Activated CD4-positive, CD25-positive, alpha-beta regulatory T cell treated with anti-CD3 and anti-CD28 coated beads, Interleukin-2, amount 50 U/mL, for 16 hours (primary cell): ENCODE results near the gene REEP2.
"Not testable (repeated sequence)": the region's sequence is repeated elsewhere in the genome, so short reads cannot be mapped to it uniquely, and the experiment has no call there.

Experiments
- DNase-seq: peaks from one replicate; pipeline ENCODE4 v3.0.0-alpha.2; 2020; ENCODE audit warnings: low read depth, low spot score

REEP2 gene

GRCh38 chr5:138438724-138439476 is at the start of gene REEP2:
Gene REEP2, plus strand, starts transcription at chr5:138439057. Its CDS starts 152 bp downstream, at chr5:138439209.
- DNase-seq: no peak

GRCh38 chr5:138389332-138389731 is 49.5 kb upstream of the REEP2 start:
- DNase-seq: no peak

GRCh38 chr5:138389911-138390310 is 48.9 kb upstream of the REEP2 start:
- DNase-seq: not testable (repeated sequence)

GRCh38 chr5:138391859-138392386 is 46.9 kb upstream of the REEP2 start:
- DNase-seq: no peak

GRCh38 chr5:138402640-138403039 is 36.2 kb upstream of the REEP2 start:
- no peak for DNase-seq

GRCh38 chr5:138408023-138408422 is 30.8 kb upstream of the REEP2 start:
- DNase-seq: no peak

- not testable (repeated sequence) for DNase-seq
Measured at GRCh38 chr5:138410996-138411640, 27.7 kb upstream of the REEP2 start.

GRCh38 chr5:138418444-138418843 is 20.4 kb upstream of the REEP2 start:
- no peak for DNase-seq

GRCh38 chr5:138425079-138425478 is 13.8 kb upstream of the REEP2 start:
- no peak for DNase-seq

- DNase-seq: no peak
Measured at GRCh38 chr5:138435943-138436342, 2.9 kb upstream of the REEP2 start.

- no peak for DNase-seq
Measured at GRCh38 chr5:138438003-138438723, 694 bp upstream of the REEP2 start.

GRCh38 chr5:138439477-138440158 is 761 bp downstream of the REEP2 start:
- DNase-seq: no peak

- no peak for DNase-seq
Measured at GRCh38 chr5:138440159-138441073, 1.6 kb downstream of the REEP2 start.

- no peak for DNase-seq
Measured at GRCh38 chr5:138441221-138441620, 2.4 kb downstream of the REEP2 start.

GRCh38 chr5:138444078-138444773 is 5.4 kb downstream of the REEP2 start:
- DNase-seq: no peak

- no peak for DNase-seq
Measured at GRCh38 chr5:138444774-138445546, 6.1 kb downstream of the REEP2 start.

GRCh38 chr5:138445547-138446271 is 6.9 kb downstream of the REEP2 start:
- no peak for DNase-seq

GRCh38 chr5:138448070-138448469 is 9.2 kb downstream of the REEP2 start:
- no peak for DNase-seq
